SK-N-SH (cell line): ENCODE results near the gene SAA4. TPM values are rescaled to one million over a fixed set of nuclear protein-coding genes. Genes with fewer than 3 reads are reported as not detected.

ENCODE experiments used
- CTCF ChIA-PET: fragments of 300-600, 350-600 bp; formaldehyde crosslinking; extraction: SDS; loops from one replicate; lab custom pipeline; 2021; lab: Yijun Ruan, JAX
- POLR2A ChIA-PET: fragments of 350-600 bp; sonication (Branson Sonifier 250); formaldehyde crosslinking; extraction: SDS; loops from one replicate; lab custom pipeline; 2020; ENCODE audit warnings: antibody characterized with exemption, inconsistent platforms; lab: Yijun Ruan, JAX
- DNase-seq: peaks from one replicate; pipeline ENCODE4 v3.0.0; 2012
- H2AFZ ChIP-seq: fragments of 200-600 bp; sonication (generic); 2 replicates; pipeline ENCODE4 v1.8.1; 2016; ENCODE audit warnings: antibody characterized with exemption, mild to moderate bottlenecking, low read depth
- H3F3A ChIP-seq: fragments of 200-600 bp; sonication (generic); replicated peaks from 2 replicates; pipeline ENCODE3; 2016; ENCODE audit warnings: antibody characterized with exemption, mild to moderate bottlenecking; ENCODE audit not compliant: insufficient read depth
- H3K27ac ChIP-seq, 2 experiments: fragments of 200-500 bp in 1 of 2; fragments of 200-600 bp in 1 of 2; sonication (Bioruptor generic) in 1 of 2; sonication (generic), shearing (Covaris generic) in 1 of 2; 2 replicates each; pipeline versions ENCODE4 v1.5.1 to v1.6.1; 2014 to 2016; ENCODE audit warnings: low read depth in 2 of 2, inconsistent platforms in 1 of 2, low read length in 1 of 2, mild to moderate bottlenecking in 1 of 2, mixed read lengths in 1 of 2
- H3K27me3 ChIP-seq: fragments of 200-600 bp; sonication (generic), shearing (Covaris generic); 2 replicates; pipeline ENCODE4 v1.6.1; 2016; ENCODE audit warnings: mixed run types; ENCODE audit not compliant: insufficient read depth
- H3K36me3 ChIP-seq, 2 experiments: fragments of 200-500 bp in 1 of 2; fragments of 200-600 bp in 1 of 2; sonication (Bioruptor generic) in 1 of 2; sonication (generic) in 1 of 2; replicated peaks in 1 of 2; 2 replicates each; pipeline versions ENCODE3 to v1.5.1; 2014 to 2016; ENCODE audit warnings: low read length in 1 of 2, mild to moderate bottlenecking in 1 of 2; ENCODE audit not compliant: insufficient read depth in 2 of 2, control insufficient read depth in 1 of 2
- H3K4me1 ChIP-seq, 2 experiments: fragments of 200-500 bp in 1 of 2; fragments of 200-600 bp in 1 of 2; sonication (Bioruptor generic) in 1 of 2; sonication (generic), shearing (Covaris generic) in 1 of 2; 2 replicates each; pipeline versions ENCODE4 v1.5.1 to v1.6.1; 2014 to 2016; ENCODE audit warnings: low read depth in 1 of 2, low read length in 1 of 2, mixed run types in 1 of 2; ENCODE audit not compliant: insufficient read depth in 2 of 2, control insufficient read depth in 1 of 2
- H3K4me2 ChIP-seq: fragments of 200-600 bp; sonication (generic), shearing (Covaris generic); 2 replicates; pipeline ENCODE4 v1.6.1; 2017; ENCODE audit warnings: mixed run types
- H3K4me3 ChIP-seq, 2 experiments: fragments of 200-500 bp in 1 of 2; fragments of 200-600 bp in 1 of 2; sonication (Bioruptor generic) in 1 of 2; sonication (generic), shearing (Covaris generic) in 1 of 2; 2 replicates each; pipeline versions ENCODE4 v1.5.1 to v1.8.1; 2014 to 2016; ENCODE audit warnings: low read depth in 2 of 2, inconsistent platforms in 1 of 2, low read length in 1 of 2, mild to moderate bottlenecking in 1 of 2, mixed read lengths in 1 of 2, moderate library complexity in 1 of 2
- H3K79me2 ChIP-seq: fragments of 200-600 bp; sonication (generic); 2 replicates; pipeline ENCODE4 v1.8.1; 2017; ENCODE audit warnings: mild to moderate bottlenecking; ENCODE audit not compliant: insufficient read depth
- H3K9ac ChIP-seq: fragments of 200-600 bp; sonication (generic); 2 replicates; pipeline ENCODE4 v1.6.1; 2017; ENCODE audit warnings: mixed run types
- H3K9me2 ChIP-seq: fragments of 200-600 bp; sonication (generic); 2 replicates; pipeline ENCODE4 v1.6.1; 2017; ENCODE audit warnings: mixed run types
- H3K9me3 ChIP-seq: fragments of 200-600 bp; sonication (generic); 2 replicates; pipeline ENCODE4 v1.6.1; 2017; ENCODE audit warnings: mixed run types, mild to moderate bottlenecking, moderate library complexity
- H4K20me1 ChIP-seq: fragments of 200-600 bp; sonication (generic); 2 replicates; pipeline ENCODE4 v1.6.1; 2017; ENCODE audit warnings: mild to moderate bottlenecking, mixed run types; ENCODE audit not compliant: insufficient read depth
- EP300 ChIP-seq, 2 experiments: IDR thresholded peaks; 2 replicates each; pipeline versions ENCODE4 v1.4.0 to v1.6.1; 2012; ENCODE audit warnings: borderline replicate concordance in 1 of 2, low read depth in 1 of 2, low read length in 1 of 2
- FOXM1 ChIP-seq: IDR thresholded peaks from 2 replicates; pipeline ENCODE4 v1.4.0; 2012; ENCODE audit warnings: low read depth, mild to moderate bottlenecking
- GABPA ChIP-seq: IDR thresholded peaks from 2 replicates; pipeline ENCODE4 v1.4.0; 2012; ENCODE audit warnings: low read depth, mild to moderate bottlenecking
- GATA2 ChIP-seq: sonication (generic); formaldehyde crosslinking; IDR thresholded peaks from 2 replicates; pipeline ENCODE4 v1.5.0; 2020; ENCODE audit warnings: mild to moderate bottlenecking, missing genetic modification reagents
- JUND ChIP-seq: IDR thresholded peaks from 2 replicates; pipeline ENCODE4 v1.4.0; 2012
- MEF2A ChIP-seq: IDR thresholded peaks from 2 replicates; pipeline ENCODE4 v1.4.0; 2012; ENCODE audit warnings: low read depth, borderline replicate concordance
- MXI1 ChIP-seq: IDR thresholded peaks from 2 replicates; pipeline ENCODE4 v1.6.1; 2012; ENCODE audit warnings: mild to moderate bottlenecking, low read depth, low read length, improper control_type of control experiment
- NFIC ChIP-seq: IDR thresholded peaks from 2 replicates; pipeline ENCODE4 v1.4.0; 2012; ENCODE audit warnings: borderline replicate concordance
- RCOR1 ChIP-seq: fragments of 150-350 bp; IDR thresholded peaks from 2 replicates; pipeline ENCODE4 v1.6.1; 2017; ENCODE audit warnings: antibody characterized with exemption, low read length
- REST ChIP-seq: IDR thresholded peaks from 2 replicates; pipeline ENCODE4 v1.6.1; 2012; ENCODE audit warnings: mild to moderate bottlenecking, low read depth, low read length, moderate library complexity
- SIN3A ChIP-seq: IDR thresholded peaks from 2 replicates; pipeline ENCODE4 v1.6.1; 2012; ENCODE audit warnings: low read depth, mild to moderate bottlenecking, low read length, moderate library complexity, borderline replicate concordance
- SMC3 ChIP-seq: IDR thresholded peaks from 2 replicates; pipeline ENCODE4 v1.6.1; 2012; ENCODE audit warnings: low read depth, low read length, improper control_type of control experiment
- TCF12 ChIP-seq: IDR thresholded peaks from 2 replicates; pipeline ENCODE4 v1.4.0; 2012
- TEAD4 ChIP-seq: IDR thresholded peaks from 2 replicates; pipeline ENCODE4 v1.4.0; 2012; ENCODE audit warnings: mild to moderate bottlenecking, borderline replicate concordance; ENCODE audit not compliant: insufficient read depth
- USF1 ChIP-seq: IDR thresholded peaks from 2 replicates; pipeline ENCODE4 v1.4.0; 2012; ENCODE audit warnings: low read depth, borderline replicate concordance
- YY1 ChIP-seq: IDR thresholded peaks from 2 replicates; pipeline ENCODE4 v1.4.0; 2012; ENCODE audit warnings: low read depth, mild to moderate bottlenecking
- WGBS: methylation state at CpG from one replicate; pipeline ENCODE4 v1.1.6; 2017; ENCODE audit warnings: low lambda C conversion rate; 5-methylcytosine and 5-hydroxymethylcytosine counted together
- polyA plus RNA-seq, 3 experiments: library from polyadenylated mRNA; depleted of rRNA; stranded (reverse); fragments of >200 nt; gene quantifications; 2 replicates each; pipeline ENCODE4 v1.2.3, GENCODE V29; 2012

Gene SAA4
- polyA plus RNA-seq, 1 of the 3 experiments (the other 2 are of a cell fraction): not detected

- H3K4me2 ChIP-seq: no peak overlapping the region
- ChIA-PET CTCF (no interaction called here), POLR2A (no interaction called here)
- H3K4me3 ChIP-seq: no peak overlapping the region
- H3K4me1 ChIP-seq: no peaks in the 10 kb centered on the region
- H3K27ac ChIP-seq: no peak overlapping the region
- no peaks in the 10 kb centered on the region for H3K9me3 ChIP-seq
- no peak overlapping the region for H3K9ac ChIP-seq
- DNase-seq: no peak
- peaks cover 13% of the 10 kb centered on the region; the same call in 1 of the 2 replicates for H3K27me3 ChIP-seq
- no peaks in the 10 kb centered on the region for H3K9me2 ChIP-seq
- H3K36me3 ChIP-seq: no peaks in the 10 kb centered on the region
- no peaks in the 10 kb centered on the region for H3K79me2 ChIP-seq
- H4K20me1 ChIP-seq: no peaks in the 10 kb centered on the region
- no peaks in the 10 kb centered on the region for H3F3A ChIP-seq
- 23% methylated on average over 1 of the region's 1 CpG for WGBS
- H2AFZ ChIP-seq: no peak overlapping the region
- no peak for TF ChIP-seq MEF2A
- TF ChIP-seq USF1: no peak
- TF ChIP-seq TCF12: no peak
- no peak for TF ChIP-seq GATA2 (CRISPR knock-in tag)
- no peak for TF ChIP-seq TEAD4
- TF ChIP-seq JUND: no peak
- no peak for TF ChIP-seq EP300 (IDR thresholded peaks at IDR 0.05; ENCODE audit: borderline replicate concordance in 1 of 2, low read depth in 1 of 2, low read length in 1 of 2)
- no peak for TF ChIP-seq SIN3A
- no peak for TF ChIP-seq FOXM1
- TF ChIP-seq MXI1: no peak
- no peak for TF ChIP-seq NFIC
- no peak for TF ChIP-seq REST
- TF ChIP-seq GABPA: no peak
- no peak for TF ChIP-seq SMC3
- TF ChIP-seq YY1: no peak
- TF ChIP-seq RCOR1: no peak
Measured at GRCh38 chr11:18239655-18240054, 3.1 kb upstream of the SAA4 start.
